SK-N-MC (cell line): ENCODE data around the gene PDE6A.

Experiments
- DNase-seq: peaks from one replicate; pipeline ENCODE4 v3.0.0-alpha.2; 2011; ENCODE audit warnings: low read depth, low spot score
- H3K27ac ChIP-seq: fragments of 200-600 bp; sonication (generic); 2 replicates; pipeline ENCODE4 v1.5.1; 2016; ENCODE audit warnings: mixed run types
- H3K36me3 ChIP-seq: fragments of 200-600 bp; sonication (generic); 2 replicates; pipeline ENCODE4 v1.6.1; 2017; ENCODE audit warnings: antibody characterized with exemption, low read length, mixed read lengths; ENCODE audit not compliant: insufficient read depth
- H3K4me3 ChIP-seq: fragments of 200-600 bp; sonication (generic); 2 replicates; pipeline ENCODE4 v1.5.1; 2016
- H3K9ac ChIP-seq: fragments of 200-600 bp; sonication (generic); 2 replicates; pipeline ENCODE4 v1.8.0; 2017; ENCODE audit warnings: mixed run types, mixed read lengths; ENCODE audit not compliant: insufficient read length
- H3K9me3 ChIP-seq: fragments of 200-600 bp; sonication (generic); 2 replicates; pipeline ENCODE4 v1.6.1; 2017; ENCODE audit warnings: low read depth, mild to moderate bottlenecking, antibody characterized with exemption, low read length, moderate library complexity, mixed read lengths
- EZH2 ChIP-seq: fragments of 200-600 bp; sonication (generic); IDR thresholded peaks from one replicate; pipeline ENCODE4 v1.6.1; 2017; ENCODE audit warnings: antibody characterized with exemption
- FOXP2 ChIP-seq: optimal IDR thresholded peaks from 2 replicates; pipeline ENCODE3; 2011; ENCODE audit warnings: mild to moderate bottlenecking, moderate library complexity; ENCODE audit not compliant: insufficient read depth; ENCODE audit errors: extremely low read length, control extremely low read depth
- POLR2AphosphoS5 ChIP-seq: IDR thresholded peaks from 2 replicates; pipeline ENCODE4 v1.6.1; 2012; ENCODE audit warnings: mild to moderate bottlenecking, low read depth, low read length, borderline replicate concordance

PDE6A gene

GRCh38 chr5:149809931-149810691, 134.5 kb downstream of the PDE6A start:
- Histone ChIP-seq H3K36me3 (no peaks in the 10 kb centered on the region), H3K4me3 (no peak overlapping the region), H3K9ac (no peak overlapping the region), H3K27ac (no peak overlapping the region), H3K9me3 (no peaks in the 10 kb centered on the region)
- no peak for DNase-seq
- TF ChIP-seq EZH2 (no peak), POLR2AphosphoS5 (no peak), FOXP2 (no peak)

- Histone ChIP-seq H3K9me3 (no peaks in the 10 kb centered on the region), H3K9ac (no peak overlapping the region), H3K36me3 (no peaks in the 10 kb centered on the region), H3K27ac (no peak overlapping the region), H3K4me3 (no peak overlapping the region)
- no peak for TF ChIP-seq POLR2AphosphoS5
- TF ChIP-seq FOXP2: no peak
- TF ChIP-seq EZH2: no peak
- DNase-seq: no peak
Observed at GRCh38 chr5:149808264-149808982, 136.2 kb downstream of the PDE6A start.
